ENCODE measurements around the gene NR1H2.

DNA sequence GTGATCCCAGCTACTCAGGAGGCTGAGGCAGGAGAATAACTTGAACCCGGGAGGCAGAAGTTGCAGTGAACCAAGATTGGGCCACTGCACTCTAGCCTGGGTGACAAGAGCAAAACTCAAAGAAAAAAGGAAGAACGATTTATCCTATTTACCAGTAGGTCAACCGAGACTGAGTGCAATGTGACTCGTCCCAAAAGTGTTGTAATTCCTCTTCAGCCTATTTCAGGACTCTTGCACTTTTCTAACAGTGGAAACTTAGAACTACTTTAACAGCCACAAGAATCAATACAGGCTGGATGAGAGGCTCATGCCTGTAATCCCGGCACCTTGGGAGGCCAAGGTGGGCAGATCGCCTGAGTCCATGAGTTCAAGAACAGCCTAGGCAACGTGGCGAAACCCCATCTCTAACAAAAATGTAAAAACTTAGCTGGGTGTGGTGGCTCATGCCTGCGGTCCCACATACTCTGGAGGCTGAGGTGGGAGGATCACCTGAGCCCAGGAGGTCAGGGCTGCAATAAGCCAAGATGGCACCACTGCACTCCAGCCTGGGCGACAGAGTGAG lies 4.3 kb upstream of the NR1H2 start:
- TF ChIP-seq ZFP3 (CRISPR knock-in tag; IDR thresholded peaks at IDR 0.05): no peak
- TF ChIP-seq CREB5 (CRISPR knock-in tag; IDR thresholded peaks at IDR 0.05; ENCODE audit: low read depth): no peak
- no peak for TF ChIP-seq RARB (CRISPR knock-in tag; IDR thresholded peaks at IDR 0.05)
- TF ChIP-seq SNAI2 (CRISPR knock-in tag; IDR thresholded peaks at IDR 0.05): no peak
- no peak for TF ChIP-seq GLIS3 (CRISPR knock-in tag; IDR thresholded peaks at IDR 0.05)
- TF ChIP-seq, protein P1, sequence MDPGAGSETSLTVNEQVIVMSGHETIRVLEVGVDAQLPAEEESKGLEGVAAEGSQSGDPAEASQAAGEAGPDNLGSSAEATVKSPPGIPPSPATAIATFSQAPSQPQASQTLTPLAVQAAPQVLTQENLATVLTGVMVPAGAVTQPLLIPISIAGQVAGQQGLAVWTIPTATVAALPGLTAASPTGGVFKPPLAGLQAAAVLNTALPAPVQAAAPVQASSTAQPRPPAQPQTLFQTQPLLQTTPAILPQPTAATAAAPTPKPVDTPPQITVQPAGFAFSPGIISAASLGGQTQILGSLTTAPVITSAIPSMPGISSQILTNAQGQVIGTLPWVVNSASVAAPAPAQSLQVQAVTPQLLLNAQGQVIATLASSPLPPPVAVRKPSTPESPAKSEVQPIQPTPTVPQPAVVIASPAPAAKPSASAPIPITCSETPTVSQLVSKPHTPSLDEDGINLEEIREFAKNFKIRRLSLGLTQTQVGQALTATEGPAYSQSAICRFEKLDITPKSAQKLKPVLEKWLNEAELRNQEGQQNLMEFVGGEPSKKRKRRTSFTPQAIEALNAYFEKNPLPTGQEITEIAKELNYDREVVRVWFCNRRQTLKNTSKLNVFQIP (CRISPR knock-in tag; IDR thresholded peaks at IDR 0.05; ENCODE audit: borderline replicate concordance, low read depth): no peak
- no peak for TF ChIP-seq ARNTL (CRISPR knock-in tag; IDR thresholded peaks at IDR 0.05; ENCODE audit: borderline replicate concordance, low read depth)
- no peak for TF ChIP-seq ZFP30 (CRISPR knock-in tag; IDR thresholded peaks at IDR 0.05)
- no peak for TF ChIP-seq BACH2 (CRISPR knock-in tag; IDR thresholded peaks at IDR 0.05; ENCODE audit: borderline replicate concordance)
- no peak for TF ChIP-seq TSHZ2 (CRISPR knock-in tag; IDR thresholded peaks at IDR 0.05)
- no peak for TF ChIP-seq CSDC2 (CRISPR knock-in tag; IDR thresholded peaks at IDR 0.05)
- no peak for TF ChIP-seq ISL1 (CRISPR knock-in tag; IDR thresholded peaks at IDR 0.05)

All from SK-N-SH treated with all-trans-retinoic acid at 6 μM for 48 hours (cell line).